SK-N-SH (cell line): ENCODE data around the gene ELMO1. TPM values are rescaled to one million over a fixed set of nuclear protein-coding genes. Genes with fewer than 3 reads are reported as not detected.

Source experiments
- CTCF ChIA-PET: fragments of 300-600, 350-600 bp; formaldehyde crosslinking; extraction: SDS; loops from one replicate; lab custom pipeline; 2021; lab: Yijun Ruan, JAX
- POLR2A ChIA-PET: fragments of 350-600 bp; sonication (Branson Sonifier 250); formaldehyde crosslinking; extraction: SDS; loops from one replicate; lab custom pipeline; 2020; ENCODE audit warnings: antibody characterized with exemption, inconsistent platforms; lab: Yijun Ruan, JAX
- DNase-seq: peaks from one replicate; pipeline ENCODE4 v3.0.0; 2012
- H2AFZ ChIP-seq: fragments of 200-600 bp; sonication (generic); 2 replicates; pipeline ENCODE4 v1.8.1; 2016; ENCODE audit warnings: antibody characterized with exemption, mild to moderate bottlenecking, low read depth
- H3F3A ChIP-seq: fragments of 200-600 bp; sonication (generic); replicated peaks from 2 replicates; pipeline ENCODE3; 2016; ENCODE audit warnings: antibody characterized with exemption, mild to moderate bottlenecking; ENCODE audit not compliant: insufficient read depth
- H3K27ac ChIP-seq, 2 experiments: fragments of 200-500 bp in 1 of 2; fragments of 200-600 bp in 1 of 2; sonication (Bioruptor generic) in 1 of 2; sonication (generic), shearing (Covaris generic) in 1 of 2; 2 replicates each; pipeline versions ENCODE4 v1.5.1 to v1.6.1; 2014 to 2016; ENCODE audit warnings: low read depth in 2 of 2, inconsistent platforms in 1 of 2, low read length in 1 of 2, mild to moderate bottlenecking in 1 of 2, mixed read lengths in 1 of 2
- H3K27me3 ChIP-seq: fragments of 200-600 bp; sonication (generic), shearing (Covaris generic); 2 replicates; pipeline ENCODE4 v1.6.1; 2016; ENCODE audit warnings: mixed run types; ENCODE audit not compliant: insufficient read depth
- H3K36me3 ChIP-seq, 2 experiments: fragments of 200-500 bp in 1 of 2; fragments of 200-600 bp in 1 of 2; sonication (Bioruptor generic) in 1 of 2; sonication (generic) in 1 of 2; replicated peaks in 1 of 2; 2 replicates each; pipeline versions ENCODE3 to v1.5.1; 2014 to 2016; ENCODE audit warnings: low read length in 1 of 2, mild to moderate bottlenecking in 1 of 2; ENCODE audit not compliant: insufficient read depth in 2 of 2, control insufficient read depth in 1 of 2
- H3K4me1 ChIP-seq, 2 experiments: fragments of 200-500 bp in 1 of 2; fragments of 200-600 bp in 1 of 2; sonication (Bioruptor generic) in 1 of 2; sonication (generic), shearing (Covaris generic) in 1 of 2; 2 replicates each; pipeline versions ENCODE4 v1.5.1 to v1.6.1; 2014 to 2016; ENCODE audit warnings: low read depth in 1 of 2, low read length in 1 of 2, mixed run types in 1 of 2; ENCODE audit not compliant: insufficient read depth in 2 of 2, control insufficient read depth in 1 of 2
- H3K4me2 ChIP-seq: fragments of 200-600 bp; sonication (generic), shearing (Covaris generic); 2 replicates; pipeline ENCODE4 v1.6.1; 2017; ENCODE audit warnings: mixed run types
- H3K4me3 ChIP-seq, 2 experiments: fragments of 200-500 bp in 1 of 2; fragments of 200-600 bp in 1 of 2; sonication (Bioruptor generic) in 1 of 2; sonication (generic), shearing (Covaris generic) in 1 of 2; 2 replicates each; pipeline versions ENCODE4 v1.5.1 to v1.8.1; 2014 to 2016; ENCODE audit warnings: low read depth in 2 of 2, inconsistent platforms in 1 of 2, low read length in 1 of 2, mild to moderate bottlenecking in 1 of 2, mixed read lengths in 1 of 2, moderate library complexity in 1 of 2
- H3K79me2 ChIP-seq: fragments of 200-600 bp; sonication (generic); 2 replicates; pipeline ENCODE4 v1.8.1; 2017; ENCODE audit warnings: mild to moderate bottlenecking; ENCODE audit not compliant: insufficient read depth
- H3K9ac ChIP-seq: fragments of 200-600 bp; sonication (generic); 2 replicates; pipeline ENCODE4 v1.6.1; 2017; ENCODE audit warnings: mixed run types
- H3K9me2 ChIP-seq: fragments of 200-600 bp; sonication (generic); 2 replicates; pipeline ENCODE4 v1.6.1; 2017; ENCODE audit warnings: mixed run types
- H3K9me3 ChIP-seq: fragments of 200-600 bp; sonication (generic); 2 replicates; pipeline ENCODE4 v1.6.1; 2017; ENCODE audit warnings: mixed run types, mild to moderate bottlenecking, moderate library complexity
- H4K20me1 ChIP-seq: fragments of 200-600 bp; sonication (generic); 2 replicates; pipeline ENCODE4 v1.6.1; 2017; ENCODE audit warnings: mild to moderate bottlenecking, mixed run types; ENCODE audit not compliant: insufficient read depth
- EZH2phosphoT487 ChIP-seq: fragments of 200-600 bp; sonication (generic); IDR thresholded peaks from 2 replicates; pipeline ENCODE4 v1.6.1; 2017; ENCODE audit warnings: low read depth, mixed run types, mild to moderate bottlenecking, antibody characterized with exemption, moderate library complexity, borderline replicate concordance
- JUND ChIP-seq: IDR thresholded peaks from 2 replicates; pipeline ENCODE4 v1.4.0; 2012
- NFIC ChIP-seq: IDR thresholded peaks from 2 replicates; pipeline ENCODE4 v1.4.0; 2012; ENCODE audit warnings: borderline replicate concordance
- RFX5 ChIP-seq: IDR thresholded peaks from 2 replicates; pipeline ENCODE4 v1.6.1; 2012; ENCODE audit warnings: mild to moderate bottlenecking, improper control_type of control experiment, low read length
- RXRA ChIP-seq: IDR thresholded peaks from 2 replicates; pipeline ENCODE4 v1.4.0; 2012; ENCODE audit warnings: low read depth, mild to moderate bottlenecking, borderline replicate concordance
- SMC3 ChIP-seq: IDR thresholded peaks from 2 replicates; pipeline ENCODE4 v1.6.1; 2012; ENCODE audit warnings: low read depth, low read length, improper control_type of control experiment
- TAF1 ChIP-seq: IDR thresholded peaks from 2 replicates; pipeline ENCODE4 v1.6.1; 2012; ENCODE audit warnings: low read depth, mild to moderate bottlenecking, low read length, moderate library complexity, borderline replicate concordance
- TCF12 ChIP-seq: IDR thresholded peaks from 2 replicates; pipeline ENCODE4 v1.4.0; 2012
- TEAD4 ChIP-seq: IDR thresholded peaks from 2 replicates; pipeline ENCODE4 v1.4.0; 2012; ENCODE audit warnings: mild to moderate bottlenecking, borderline replicate concordance; ENCODE audit not compliant: insufficient read depth
- WGBS: methylation state at CpG from one replicate; pipeline ENCODE4 v1.1.6; 2017; ENCODE audit warnings: low lambda C conversion rate; 5-methylcytosine and 5-hydroxymethylcytosine counted together
- polyA plus RNA-seq, 3 experiments: library from polyadenylated mRNA; depleted of rRNA; stranded (reverse); fragments of >200 nt; gene quantifications; 2 replicates each; pipeline ENCODE4 v1.2.3, GENCODE V29; 2012
- TF ChIP-seq, protein P1 (sequence below): fragments of 150-350 bp; IDR thresholded peaks from 2 replicates; pipeline ENCODE4 v1.6.1; 2016; ENCODE audit warnings: mild to moderate bottlenecking, low read depth, low read length
- TF ChIP-seq, protein P2 (sequence below): IDR thresholded peaks from 2 replicates; pipeline ENCODE4 v1.4.0; 2012; ENCODE audit warnings: low read depth, borderline replicate concordance
- TF ChIP-seq, protein P3 (sequence below): IDR thresholded peaks from 2 replicates; pipeline ENCODE4 v1.6.1; 2012; ENCODE audit warnings: mild to moderate bottlenecking, low read depth, low read length, moderate library complexity
- TF ChIP-seq, protein P4 (sequence below): IDR thresholded peaks from 2 replicates; pipeline ENCODE4; 2012

Gene ELMO1
- polyA plus RNA-seq, 1 of the 3 experiments (the other 2 are of a cell fraction), result 0.64 TPM

DNA sequence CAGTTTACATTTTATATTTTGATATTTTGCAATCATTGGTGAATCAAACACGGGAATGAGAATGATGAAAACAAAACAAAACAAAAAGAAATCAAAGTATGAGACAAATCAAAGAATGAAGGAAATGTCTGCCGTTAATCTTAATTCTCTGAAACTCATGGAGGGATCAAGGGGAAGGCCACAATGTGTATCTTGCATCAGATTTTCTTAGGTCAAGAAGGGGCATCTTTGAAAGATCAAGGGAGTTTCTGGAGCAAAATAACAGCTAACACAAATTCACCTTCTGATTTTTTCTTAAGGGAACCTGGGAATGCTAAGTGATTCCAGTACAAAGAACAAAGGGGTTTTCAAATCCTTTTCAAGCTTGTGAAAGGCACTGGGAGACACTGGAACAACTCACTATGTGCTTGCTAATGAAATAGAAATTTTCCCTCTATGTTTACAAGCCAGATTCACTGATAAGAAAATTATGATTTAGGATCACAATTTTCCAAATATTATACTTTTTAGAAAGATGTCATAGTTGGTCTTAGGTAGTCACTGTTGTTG is 402.1 kb downstream of the ELMO1 start:
- Histone ChIP-seq H3K9me3 (no peaks in the 10 kb centered on the region), H3K9me2 (no peaks in the 10 kb centered on the region), H2AFZ (no peak overlapping the region), H4K20me1 (no peaks in the 10 kb centered on the region), H3K4me1 (peaks cover 0 to 4% of the 10 kb centered on the region in 2 experiments; a peak in 2 of 4 replicates), H3K4me3 (no peak overlapping the region), H3F3A (no peaks in the 10 kb centered on the region), H3K27ac (no peak overlapping the region), H3K27me3 (0 out of 2 replicates have a peak, but pooled peaks cover 4% of the 10 kb centered on the region), H3K36me3 (no peaks in the 10 kb centered on the region), H3K9ac (no peak overlapping the region), H3K79me2 (no peaks in the 10 kb centered on the region), H3K4me2 (no peak overlapping the region)
- DNase-seq, result no peak
- POLR2A ChIA-PET, result no interaction called here
- CTCF ChIA-PET, result interaction anchor here (0.7 to 1.8 kb wide), 3 partner anchors 16 to 1580 kb away, joined by 3 to 9 read pairs (median 4); no protein-coding TSS in a partner anchor
- 45% methylated on average over 2 of the region's 2 CpGs for WGBS
- TF ChIP-seq, protein P1, sequence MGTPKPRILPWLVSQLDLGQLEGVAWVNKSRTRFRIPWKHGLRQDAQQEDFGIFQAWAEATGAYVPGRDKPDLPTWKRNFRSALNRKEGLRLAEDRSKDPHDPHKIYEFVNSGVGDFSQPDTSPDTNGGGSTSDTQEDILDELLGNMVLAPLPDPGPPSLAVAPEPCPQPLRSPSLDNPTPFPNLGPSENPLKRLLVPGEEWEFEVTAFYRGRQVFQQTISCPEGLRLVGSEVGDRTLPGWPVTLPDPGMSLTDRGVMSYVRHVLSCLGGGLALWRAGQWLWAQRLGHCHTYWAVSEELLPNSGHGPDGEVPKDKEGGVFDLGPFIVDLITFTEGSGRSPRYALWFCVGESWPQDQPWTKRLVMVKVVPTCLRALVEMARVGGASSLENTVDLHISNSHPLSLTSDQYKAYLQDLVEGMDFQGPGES, result no peak
- TF ChIP-seq, protein P2, sequence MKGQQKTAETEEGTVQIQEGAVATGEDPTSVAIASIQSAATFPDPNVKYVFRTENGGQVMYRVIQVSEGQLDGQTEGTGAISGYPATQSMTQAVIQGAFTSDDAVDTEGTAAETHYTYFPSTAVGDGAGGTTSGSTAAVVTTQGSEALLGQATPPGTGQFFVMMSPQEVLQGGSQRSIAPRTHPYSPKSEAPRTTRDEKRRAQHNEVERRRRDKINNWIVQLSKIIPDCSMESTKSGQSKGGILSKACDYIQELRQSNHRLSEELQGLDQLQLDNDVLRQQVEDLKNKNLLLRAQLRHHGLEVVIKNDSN, result no peak

DNA sequence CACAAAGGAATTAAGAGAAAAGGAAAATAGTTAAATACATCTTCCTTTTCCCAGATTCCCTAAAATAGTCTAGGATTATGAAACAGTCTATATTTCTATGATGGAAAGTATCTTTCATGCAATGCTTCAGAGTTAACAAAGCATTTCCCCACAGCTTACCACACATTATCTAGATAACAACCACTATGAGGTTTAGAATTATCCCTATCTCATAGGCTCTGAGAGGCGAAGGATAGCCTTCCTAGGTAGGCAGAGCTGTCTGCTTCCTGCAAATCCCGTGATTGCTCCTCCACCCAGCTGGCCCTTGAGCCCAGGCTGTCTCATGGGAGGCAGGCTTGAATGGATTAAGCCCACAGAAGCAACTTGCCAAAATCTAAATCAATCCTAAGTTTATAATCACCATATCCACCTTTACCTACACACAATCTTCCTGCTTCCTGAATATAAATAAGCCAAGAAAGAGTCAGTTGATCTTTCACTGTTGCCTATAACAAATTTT is 402.9 kb downstream of the ELMO1 start:
- Histone ChIP-seq H4K20me1 (no peaks in the 10 kb centered on the region), H3K9ac (no peak overlapping the region), H3K9me3 (no peaks in the 10 kb centered on the region), H3K27ac (no peak overlapping the region), H3K4me3 (no peak overlapping the region), H3F3A (no peaks in the 10 kb centered on the region), H2AFZ (no peak overlapping the region), H3K9me2 (no peaks in the 10 kb centered on the region), H3K27me3 (0 out of 2 replicates have a peak, but pooled peaks cover 4% of the 10 kb centered on the region), H3K4me1 (peaks cover 0 to 4% of the 10 kb centered on the region in 2 experiments; a peak in 2 of 4 replicates), H3K79me2 (no peaks in the 10 kb centered on the region), H3K36me3 (no peaks in the 10 kb centered on the region), H3K4me2 (no peak overlapping the region)
- WGBS, result 31% methylated on average over 2 of the region's 2 CpGs
- POLR2A ChIA-PET, result no interaction called here
- no peak for DNase-seq
- CTCF ChIA-PET, result interaction anchor here (0.7 to 1.8 kb wide), 3 partner anchors 17 to 1579 kb away, joined by 3 to 9 read pairs (median 3); no protein-coding TSS in a partner anchor
- TF ChIP-seq TCF12, result no peak
- TF ChIP-seq TAF1, result no peak
- TF ChIP-seq, protein P2, result no peak
- TF ChIP-seq, protein P3, sequence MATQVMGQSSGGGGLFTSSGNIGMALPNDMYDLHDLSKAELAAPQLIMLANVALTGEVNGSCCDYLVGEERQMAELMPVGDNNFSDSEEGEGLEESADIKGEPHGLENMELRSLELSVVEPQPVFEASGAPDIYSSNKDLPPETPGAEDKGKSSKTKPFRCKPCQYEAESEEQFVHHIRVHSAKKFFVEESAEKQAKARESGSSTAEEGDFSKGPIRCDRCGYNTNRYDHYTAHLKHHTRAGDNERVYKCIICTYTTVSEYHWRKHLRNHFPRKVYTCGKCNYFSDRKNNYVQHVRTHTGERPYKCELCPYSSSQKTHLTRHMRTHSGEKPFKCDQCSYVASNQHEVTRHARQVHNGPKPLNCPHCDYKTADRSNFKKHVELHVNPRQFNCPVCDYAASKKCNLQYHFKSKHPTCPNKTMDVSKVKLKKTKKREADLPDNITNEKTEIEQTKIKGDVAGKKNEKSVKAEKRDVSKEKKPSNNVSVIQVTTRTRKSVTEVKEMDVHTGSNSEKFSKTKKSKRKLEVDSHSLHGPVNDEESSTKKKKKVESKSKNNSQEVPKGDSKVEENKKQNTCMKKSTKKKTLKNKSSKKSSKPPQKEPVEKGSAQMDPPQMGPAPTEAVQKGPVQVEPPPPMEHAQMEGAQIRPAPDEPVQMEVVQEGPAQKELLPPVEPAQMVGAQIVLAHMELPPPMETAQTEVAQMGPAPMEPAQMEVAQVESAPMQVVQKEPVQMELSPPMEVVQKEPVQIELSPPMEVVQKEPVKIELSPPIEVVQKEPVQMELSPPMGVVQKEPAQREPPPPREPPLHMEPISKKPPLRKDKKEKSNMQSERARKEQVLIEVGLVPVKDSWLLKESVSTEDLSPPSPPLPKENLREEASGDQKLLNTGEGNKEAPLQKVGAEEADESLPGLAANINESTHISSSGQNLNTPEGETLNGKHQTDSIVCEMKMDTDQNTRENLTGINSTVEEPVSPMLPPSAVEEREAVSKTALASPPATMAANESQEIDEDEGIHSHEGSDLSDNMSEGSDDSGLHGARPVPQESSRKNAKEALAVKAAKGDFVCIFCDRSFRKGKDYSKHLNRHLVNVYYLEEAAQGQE, result no peak
- no peak for TF ChIP-seq RFX5
- TF ChIP-seq, protein P4, sequence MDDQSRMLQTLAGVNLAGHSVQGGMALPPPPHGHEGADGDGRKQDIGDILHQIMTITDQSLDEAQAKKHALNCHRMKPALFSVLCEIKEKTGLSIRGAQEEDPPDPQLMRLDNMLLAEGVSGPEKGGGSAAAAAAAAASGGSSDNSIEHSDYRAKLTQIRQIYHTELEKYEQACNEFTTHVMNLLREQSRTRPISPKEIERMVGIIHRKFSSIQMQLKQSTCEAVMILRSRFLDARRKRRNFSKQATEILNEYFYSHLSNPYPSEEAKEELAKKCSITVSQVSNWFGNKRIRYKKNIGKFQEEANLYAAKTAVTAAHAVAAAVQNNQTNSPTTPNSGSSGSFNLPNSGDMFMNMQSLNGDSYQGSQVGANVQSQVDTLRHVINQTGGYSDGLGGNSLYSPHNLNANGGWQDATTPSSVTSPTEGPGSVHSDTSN, result no peak
- no peak for TF ChIP-seq SMC3
- TF ChIP-seq NFIC, result no peak
- TF ChIP-seq EZH2phosphoT487, result no peak
- no peak for TF ChIP-seq JUND
- TF ChIP-seq RXRA, result no peak
- no peak for TF ChIP-seq TEAD4
